Measurements from ENCODE around the gene CPEB4. TPM values are rescaled to one million over a fixed set of nuclear protein-coding genes. Genes with fewer than 3 reads are reported as not detected.

CPEB4 gene
- total and polyA plus RNA-seq, 9 of the 15 experiments (the other 6 are each of a cell fraction or from before 2014, with no cell fraction given) = 7.4 to 21.3 (median 12.4) TPM

DNA sequence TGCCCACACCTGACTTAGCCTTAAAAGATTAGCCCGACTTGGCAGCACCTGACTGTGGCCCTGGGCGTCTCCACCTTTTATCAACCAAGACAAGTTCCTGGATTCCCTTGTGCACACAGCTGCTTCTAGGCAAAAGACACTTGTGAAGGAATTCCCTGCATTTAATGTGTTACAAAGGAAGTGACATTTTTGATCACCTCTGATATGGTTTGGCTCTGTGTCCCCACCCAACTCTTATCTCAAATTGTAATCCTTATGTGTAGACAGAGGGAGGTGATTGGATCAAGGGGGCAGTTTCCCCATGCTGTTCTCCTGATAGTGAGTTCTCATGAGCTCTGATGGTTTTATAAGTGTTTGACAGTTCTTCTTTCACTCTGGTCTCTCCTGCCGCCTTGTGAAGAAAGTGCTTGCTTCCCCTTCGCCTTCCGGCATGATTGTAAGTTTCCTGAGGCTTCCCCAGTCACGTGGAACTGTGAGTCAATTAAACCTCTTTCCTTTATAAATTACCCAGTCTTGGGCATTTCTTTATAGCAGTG is 2.6 kb upstream of the CPEB4 start (continued):
- no peak for TF ChIP-seq SRSF3 (IDR thresholded peaks at IDR 0.05; ENCODE audit: insufficient read depth, low read length)
- no peak for TF ChIP-seq ZNF316 (IDR thresholded peaks at IDR 0.05)
- TF ChIP-seq DACH1 (IDR thresholded peaks at IDR 0.05; ENCODE audit: partially characterized antibody) = peak; percentile 29
- TF ChIP-seq NR2C2 (CRISPR knock-in tag; IDR thresholded peaks at IDR 0.05) = no peak
- no peak for TF ChIP-seq NR2C2 (tag; IDR thresholded peaks at IDR 0.05)
- TF ChIP-seq, protein P1, sequence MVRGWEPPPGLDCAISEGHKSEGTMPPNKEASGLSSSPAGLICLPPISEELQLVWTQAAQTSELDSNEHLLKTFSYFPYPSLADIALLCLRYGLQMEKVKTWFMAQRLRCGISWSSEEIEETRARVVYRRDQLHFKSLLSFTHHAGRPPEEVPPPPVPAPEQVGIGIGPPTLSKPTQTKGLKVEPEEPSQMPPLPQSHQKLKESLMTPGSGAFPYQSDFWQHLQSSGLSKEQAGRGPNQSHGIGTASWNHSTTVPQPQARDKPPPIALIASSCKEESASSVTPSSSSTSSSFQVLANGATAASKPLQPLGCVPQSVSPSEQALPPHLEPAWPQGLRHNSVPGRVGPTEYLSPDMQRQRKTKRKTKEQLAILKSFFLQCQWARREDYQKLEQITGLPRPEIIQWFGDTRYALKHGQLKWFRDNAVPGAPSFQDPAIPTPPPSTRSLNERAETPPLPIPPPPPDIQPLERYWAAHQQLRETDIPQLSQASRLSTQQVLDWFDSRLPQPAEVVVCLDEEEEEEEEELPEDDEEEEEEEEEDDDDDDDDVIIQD (CRISPR knock-in tag; IDR thresholded peaks at IDR 0.05) = no peak
- TF ChIP-seq, protein P2, sequence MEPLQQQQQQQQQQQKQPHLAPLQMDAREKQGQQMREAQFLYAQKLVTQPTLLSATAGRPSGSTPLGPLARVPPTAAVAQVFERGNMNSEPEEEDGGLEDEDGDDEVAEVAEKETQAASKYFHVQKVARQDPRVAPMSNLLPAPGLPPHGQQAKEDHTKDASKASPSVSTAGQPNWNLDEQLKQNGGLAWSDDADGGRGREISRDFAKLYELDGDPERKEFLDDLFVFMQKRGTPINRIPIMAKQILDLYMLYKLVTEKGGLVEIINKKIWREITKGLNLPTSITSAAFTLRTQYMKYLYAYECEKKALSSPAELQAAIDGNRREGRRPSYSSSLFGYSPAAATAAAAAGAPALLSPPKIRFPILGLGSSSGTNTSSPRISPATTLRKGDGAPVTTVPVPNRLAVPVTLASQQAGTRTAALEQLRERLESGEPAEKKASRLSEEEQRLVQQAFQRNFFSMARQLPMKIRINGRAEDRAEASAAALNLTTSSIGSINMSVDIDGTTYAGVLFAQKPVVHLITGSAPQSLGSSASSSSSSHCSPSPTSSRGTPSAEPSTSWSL (CRISPR knock-in tag; IDR thresholded peaks at IDR 0.05; ENCODE audit: borderline replicate concordance) = no peak
- no peak for TF ChIP-seq ZBTB1 (CRISPR knock-in tag; IDR thresholded peaks at IDR 0.05; ENCODE audit: borderline replicate concordance, low read depth)
- TF ChIP-seq PHF20 (IDR thresholded peaks at IDR 0.05; ENCODE audit: partially characterized antibody) = no peak
- TF ChIP-seq ARID1B (IDR thresholded peaks at IDR 0.05) = peak; percentile 78
- peak; percentile 52 for TF ChIP-seq L3MBTL2 (IDR thresholded peaks at IDR 0.05)
- TF ChIP-seq ZNF174 (CRISPR knock-in tag; IDR thresholded peaks at IDR 0.05) = 0 out of 2 replicates have a peak, but pooled peaks have one; percentile 59
- TF ChIP-seq, protein P3, sequence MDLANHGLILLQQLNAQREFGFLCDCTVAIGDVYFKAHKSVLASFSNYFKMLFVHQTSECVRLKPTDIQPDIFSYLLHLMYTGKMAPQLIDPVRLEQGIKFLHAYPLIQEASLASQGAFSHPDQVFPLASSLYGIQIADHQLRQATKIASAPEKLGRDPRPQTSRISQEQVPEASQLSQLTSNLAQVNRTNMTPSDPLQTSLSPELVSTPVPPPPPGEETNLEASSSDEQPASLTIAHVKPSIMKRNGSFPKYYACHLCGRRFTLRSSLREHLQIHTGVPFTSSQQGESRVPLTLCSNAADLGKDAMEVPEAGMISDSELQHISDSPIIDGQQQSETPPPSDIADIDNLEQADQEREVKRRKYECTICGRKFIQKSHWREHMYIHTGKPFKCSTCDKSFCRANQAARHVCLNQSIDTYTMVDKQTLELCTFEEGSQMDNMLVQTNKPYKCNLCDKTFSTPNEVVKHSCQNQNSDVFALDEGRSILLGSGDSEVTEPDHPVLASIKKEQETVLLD (IDR thresholded peaks at IDR 0.05) = peak; percentile 54; the same call in 1 of the 2 replicates
- TF ChIP-seq, protein P4, sequence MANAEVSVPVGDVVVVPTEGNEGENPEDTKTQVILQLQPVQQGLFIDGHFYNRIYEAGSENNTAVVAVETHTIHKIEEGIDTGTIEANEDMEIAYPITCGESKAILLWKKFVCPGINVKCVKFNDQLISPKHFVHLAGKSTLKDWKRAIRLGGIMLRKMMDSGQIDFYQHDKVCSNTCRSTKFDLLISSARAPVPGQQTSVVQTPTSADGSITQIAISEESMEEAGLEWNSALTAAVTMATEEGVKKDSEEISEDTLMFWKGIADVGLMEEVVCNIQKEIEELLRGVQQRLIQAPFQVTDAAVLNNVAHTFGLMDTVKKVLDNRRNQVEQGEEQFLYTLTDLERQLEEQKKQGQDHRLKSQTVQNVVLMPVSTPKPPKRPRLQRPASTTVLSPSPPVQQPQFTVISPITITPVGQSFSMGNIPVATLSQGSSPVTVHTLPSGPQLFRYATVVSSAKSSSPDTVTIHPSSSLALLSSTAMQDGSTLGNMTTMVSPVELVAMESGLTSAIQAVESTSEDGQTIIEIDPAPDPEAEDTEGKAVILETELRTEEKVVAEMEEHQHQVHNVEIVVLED (CRISPR knock-in tag; IDR thresholded peaks at IDR 0.05) = no peak
- no peak for TF ChIP-seq HSF4 (CRISPR knock-in tag; IDR thresholded peaks at IDR 0.05; ENCODE audit: borderline replicate concordance)
- TF ChIP-seq HOXB6 (CRISPR knock-in tag; IDR thresholded peaks at IDR 0.05; ENCODE audit: borderline replicate concordance) = no peak
- no peak for TF ChIP-seq PRMT5 (CRISPR knock-in tag; IDR thresholded peaks at IDR 0.05)
- no peak for TF ChIP-seq HDAC6 (IDR thresholded peaks at IDR 0.05; ENCODE audit: low read depth, low read length)
- TF ChIP-seq HMG20B (CRISPR knock-in tag; IDR thresholded peaks at IDR 0.05) = no peak
- TF ChIP-seq HDAC8 (tag; IDR thresholded peaks at IDR 0.05) = no peak
- TF ChIP-seq, protein P5, sequence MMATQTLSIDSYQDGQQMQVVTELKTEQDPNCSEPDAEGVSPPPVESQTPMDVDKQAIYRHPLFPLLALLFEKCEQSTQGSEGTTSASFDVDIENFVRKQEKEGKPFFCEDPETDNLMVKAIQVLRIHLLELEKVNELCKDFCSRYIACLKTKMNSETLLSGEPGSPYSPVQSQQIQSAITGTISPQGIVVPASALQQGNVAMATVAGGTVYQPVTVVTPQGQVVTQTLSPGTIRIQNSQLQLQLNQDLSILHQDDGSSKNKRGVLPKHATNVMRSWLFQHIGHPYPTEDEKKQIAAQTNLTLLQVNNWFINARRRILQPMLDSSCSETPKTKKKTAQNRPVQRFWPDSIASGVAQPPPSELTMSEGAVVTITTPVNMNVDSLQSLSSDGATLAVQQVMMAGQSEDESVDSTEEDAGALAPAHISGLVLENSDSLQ (IDR thresholded peaks at IDR 0.05) = peak; percentile 63
- TF ChIP-seq ZFP30 (CRISPR knock-in tag; IDR thresholded peaks at IDR 0.05; ENCODE audit: borderline replicate concordance) = no peak
